Midbrain (tissue), 1 donor: Measurements from ENCODE around the gene SARDH.

Experiments used
- DNase-seq: peaks from one replicate; lab custom pipeline; 2025; lab: John Stamatoyannopoulos, UW

SARDH gene

DNA sequence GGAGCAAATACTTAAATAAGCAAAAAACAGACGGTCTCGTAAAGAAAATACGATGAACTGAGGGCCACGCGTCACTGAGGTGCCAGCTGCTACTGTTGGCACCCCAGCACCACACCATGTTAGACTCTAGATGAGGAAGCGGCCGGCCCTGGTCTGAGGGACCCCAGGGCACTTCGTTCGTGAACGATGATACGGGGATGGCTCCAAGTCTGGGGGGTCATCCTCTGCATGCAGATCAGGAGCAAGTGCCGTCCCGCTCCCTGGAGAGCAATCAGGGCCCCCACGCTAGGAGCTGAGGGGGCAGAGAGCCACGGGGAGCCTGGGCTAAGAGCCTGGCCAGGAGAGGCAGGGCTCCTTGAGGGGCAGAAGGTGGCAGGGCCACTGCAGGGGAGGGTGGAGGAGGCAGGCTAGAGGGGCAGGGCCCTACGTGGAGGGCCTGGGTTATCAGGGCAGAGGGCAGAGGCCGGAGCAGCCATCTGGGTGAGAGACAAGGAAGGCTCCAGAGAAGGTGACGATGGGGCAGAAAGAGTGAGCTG lies 24.1 kb downstream of the SARDH start:
- DNase-seq: no peak

- no peak for DNase-seq
Measured at GRCh38 chr9:133713150-133713959, 24.8 kb downstream of the SARDH start.

GRCh38 chr9:133712221-133713100 lies 25.7 kb downstream of the SARDH start:
- no peak for DNase-seq

- DNase-seq: no peak
Measured at GRCh38 chr9:133711428-133712220, 26.5 kb downstream of the SARDH start.

DNA sequence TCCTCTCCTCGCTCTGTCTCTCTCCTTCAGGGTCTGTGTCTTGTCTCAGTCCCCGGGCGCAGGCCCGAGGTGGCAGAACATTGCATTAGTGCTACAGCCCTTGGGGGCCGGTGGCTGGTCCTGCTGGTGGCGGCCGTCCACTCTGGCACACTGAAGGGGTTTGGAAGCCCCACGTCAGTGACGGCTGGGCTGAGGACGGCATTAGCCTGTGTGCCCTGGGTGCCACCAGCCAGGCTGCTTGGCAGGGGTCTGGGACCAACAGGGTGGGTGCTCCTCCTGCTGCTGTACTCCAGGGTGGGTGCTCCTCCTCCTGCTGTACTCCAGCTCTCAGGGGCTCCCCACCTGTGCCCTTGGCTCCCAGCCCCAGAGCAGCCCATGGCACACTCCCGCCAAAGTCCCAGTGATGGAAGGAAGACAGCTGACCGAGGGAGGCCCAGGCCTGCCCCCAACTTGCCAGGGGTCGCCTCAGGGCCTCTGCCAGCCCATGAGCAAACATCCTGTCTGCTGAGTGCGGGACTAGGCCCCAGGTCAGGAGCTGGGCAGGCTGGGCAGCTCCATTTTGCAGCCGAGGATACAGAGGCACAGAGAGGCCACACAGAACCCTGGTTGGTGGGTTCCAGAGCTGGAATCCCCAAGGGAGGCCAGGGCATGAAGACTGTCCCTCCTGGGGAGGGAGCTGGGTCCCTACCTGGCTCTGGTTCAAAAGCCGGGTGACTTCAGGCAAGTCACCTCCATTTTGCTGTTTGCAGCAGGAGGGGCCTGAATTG lies 27.3 kb downstream of the SARDH start:
- no peak for DNase-seq

DNA sequence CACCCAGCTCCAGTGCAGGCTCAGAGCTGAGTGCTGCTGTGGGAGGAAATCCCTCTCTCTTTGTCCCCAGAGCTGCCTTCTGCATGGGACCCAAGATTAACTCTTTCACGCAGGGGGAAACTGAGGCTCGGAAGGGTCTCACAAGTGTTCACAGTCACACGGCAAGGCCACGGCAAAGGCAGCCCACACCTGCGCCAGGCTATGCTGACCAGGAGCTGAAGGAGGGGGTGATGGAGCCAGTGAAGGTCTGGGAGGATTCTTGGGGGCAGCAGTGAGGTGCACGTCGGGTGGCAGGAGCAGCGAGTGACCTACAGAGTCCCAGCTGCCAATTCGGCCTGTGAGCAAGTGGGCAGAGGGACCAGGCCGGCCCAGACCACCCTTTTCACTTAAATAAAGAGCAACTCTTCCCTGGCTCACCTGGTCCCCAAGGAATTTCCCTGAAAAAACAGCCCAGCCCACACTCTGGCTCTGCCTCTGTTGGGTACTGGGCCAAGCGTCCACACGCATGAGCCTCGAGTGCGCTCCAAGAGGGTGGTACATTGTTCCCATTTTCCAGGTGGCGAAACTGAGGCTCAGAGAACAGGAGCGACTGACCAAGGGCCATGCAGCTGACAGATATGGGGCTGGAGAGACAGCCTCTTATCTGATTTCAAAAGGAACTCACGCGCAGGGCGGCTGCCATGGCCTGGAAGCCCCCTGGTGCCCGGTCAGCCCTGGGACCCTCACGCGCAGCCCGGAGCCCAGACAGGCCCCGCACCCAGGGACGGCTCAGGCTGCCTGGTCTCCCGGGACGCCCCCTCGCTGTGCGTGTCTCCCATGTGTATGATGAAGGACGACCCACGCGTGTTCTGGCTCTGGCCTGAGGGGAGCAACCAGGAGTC lies 28.2 kb downstream of the SARDH start:
- DNase-seq: no peak

GRCh38 chr9:133709015-133709611 lies 29.0 kb downstream of the SARDH start:
- no peak for DNase-seq

DNA sequence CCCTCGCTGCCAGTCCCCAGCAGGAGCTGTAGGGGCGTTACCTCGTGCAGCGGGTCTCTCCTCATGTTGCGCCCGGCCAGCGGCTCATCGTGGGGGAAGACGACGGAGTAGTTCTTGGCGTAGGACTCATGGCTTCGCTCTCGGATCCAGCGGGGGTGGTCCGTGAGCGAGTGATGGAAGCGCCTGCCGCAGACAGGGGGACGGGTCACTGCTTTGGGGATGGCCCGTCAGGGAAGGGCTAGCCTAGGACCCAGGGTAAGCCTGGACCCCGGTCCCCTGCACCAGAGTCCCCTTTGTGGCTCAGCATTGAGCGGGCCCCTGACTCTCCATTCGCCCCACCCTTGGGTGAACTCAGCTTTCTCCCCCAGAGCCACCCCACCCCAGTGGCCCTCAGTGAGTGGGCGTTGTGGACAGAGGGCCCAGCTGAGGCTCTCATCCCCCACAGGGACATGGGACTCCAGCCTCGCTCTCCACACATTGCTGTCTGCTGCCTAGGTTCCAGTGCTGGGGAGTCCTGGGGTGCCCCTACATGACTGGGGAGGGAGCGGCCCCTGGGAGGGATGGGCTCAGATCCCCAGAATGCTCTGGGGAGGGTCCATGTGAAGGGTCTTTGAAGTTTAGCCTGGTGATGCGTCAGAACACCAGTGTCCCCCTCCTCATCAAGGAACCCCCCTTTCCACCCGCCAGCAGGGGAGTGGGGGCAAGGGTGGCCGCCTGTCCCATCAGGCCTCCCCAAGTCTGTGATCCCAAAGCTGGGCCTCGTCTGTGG lies 29.7 kb downstream of the SARDH start:
- DNase-seq: no peak

GRCh38 chr9:133707763-133708245 lies 30.3 kb downstream of the SARDH start:
- no peak for DNase-seq

GRCh38 chr9:133707065-133707762 lies 30.9 kb downstream of the SARDH start:
- no peak for DNase-seq

DNA sequence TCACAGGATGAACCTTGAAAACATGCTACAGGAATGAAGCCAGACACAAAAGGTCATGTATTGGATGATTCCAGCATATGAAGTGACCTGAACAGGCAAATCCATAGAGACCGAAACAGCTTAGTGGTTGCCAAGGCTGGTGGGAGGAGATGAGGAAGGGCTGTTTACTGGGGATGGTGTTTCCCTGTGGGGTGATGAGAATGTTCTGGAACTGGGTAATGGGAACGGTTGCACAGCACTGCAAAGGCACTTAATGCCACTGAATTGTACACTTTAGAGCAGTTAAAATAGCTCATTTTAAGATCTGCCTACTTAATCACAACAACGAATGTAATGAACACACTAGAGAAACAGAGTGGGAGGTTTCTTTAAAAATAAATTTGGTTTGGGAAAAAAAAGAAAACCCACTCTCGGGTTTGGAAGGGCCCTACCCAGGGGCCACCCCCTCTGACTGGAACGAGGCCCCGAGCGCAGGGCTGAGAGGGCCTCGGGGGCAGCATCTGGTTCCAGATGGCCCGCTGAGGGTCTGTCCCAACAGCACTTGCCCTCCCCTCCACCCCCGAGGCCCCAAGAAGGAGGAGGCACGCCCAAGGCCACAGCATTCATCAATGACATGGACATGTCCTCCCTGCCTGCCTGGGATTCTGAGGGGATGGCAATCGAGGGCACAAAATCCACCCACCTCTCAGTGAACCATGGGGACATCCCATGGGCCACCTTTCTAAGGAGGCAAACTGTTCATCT lies 31.7 kb downstream of the SARDH start:
- DNase-seq: no peak

DNA sequence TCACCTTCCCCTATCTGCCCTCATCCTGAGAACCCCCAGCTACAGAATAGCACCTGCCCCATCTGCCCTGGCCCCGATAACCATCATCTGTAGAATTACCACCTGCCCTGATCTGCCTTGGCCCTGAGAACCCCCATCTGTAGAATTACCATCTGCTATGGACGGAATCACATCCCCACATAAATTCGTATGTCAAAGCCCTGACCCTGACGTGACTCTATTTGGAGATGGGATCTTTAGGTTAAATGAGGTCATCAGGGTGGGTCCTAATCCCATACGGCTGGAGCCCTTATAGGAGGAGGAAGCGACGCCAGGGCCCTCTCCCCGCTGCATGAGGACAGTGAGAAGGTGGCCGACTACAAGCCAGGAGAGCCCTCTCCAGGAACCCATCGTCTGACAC lies 32.6 kb downstream of the SARDH start:
- DNase-seq: no peak

DNA sequence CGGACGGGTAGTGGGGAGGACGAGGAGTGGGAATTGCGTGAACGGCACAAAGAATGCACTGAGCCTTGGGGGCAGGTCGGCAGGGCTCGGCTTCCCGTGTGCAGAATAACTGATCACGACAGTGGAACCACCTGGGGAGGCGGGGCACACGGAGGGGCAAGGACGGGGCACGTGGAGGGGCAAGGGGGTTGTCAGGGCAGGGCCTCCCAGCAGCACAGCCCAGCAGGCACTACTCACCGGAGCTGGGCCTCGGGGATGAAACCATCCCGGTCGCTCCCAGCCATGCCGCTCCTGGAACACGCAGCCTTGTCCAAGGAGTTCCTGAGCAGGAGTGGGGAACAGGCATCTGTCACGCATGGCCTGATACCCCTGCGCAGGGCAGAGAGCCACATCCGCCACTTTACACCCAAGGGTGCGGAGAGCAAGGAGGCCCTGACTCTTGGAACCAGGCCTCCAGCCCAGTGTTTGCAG lies 33.4 kb downstream of the SARDH start:
- DNase-seq: no peak

DNA sequence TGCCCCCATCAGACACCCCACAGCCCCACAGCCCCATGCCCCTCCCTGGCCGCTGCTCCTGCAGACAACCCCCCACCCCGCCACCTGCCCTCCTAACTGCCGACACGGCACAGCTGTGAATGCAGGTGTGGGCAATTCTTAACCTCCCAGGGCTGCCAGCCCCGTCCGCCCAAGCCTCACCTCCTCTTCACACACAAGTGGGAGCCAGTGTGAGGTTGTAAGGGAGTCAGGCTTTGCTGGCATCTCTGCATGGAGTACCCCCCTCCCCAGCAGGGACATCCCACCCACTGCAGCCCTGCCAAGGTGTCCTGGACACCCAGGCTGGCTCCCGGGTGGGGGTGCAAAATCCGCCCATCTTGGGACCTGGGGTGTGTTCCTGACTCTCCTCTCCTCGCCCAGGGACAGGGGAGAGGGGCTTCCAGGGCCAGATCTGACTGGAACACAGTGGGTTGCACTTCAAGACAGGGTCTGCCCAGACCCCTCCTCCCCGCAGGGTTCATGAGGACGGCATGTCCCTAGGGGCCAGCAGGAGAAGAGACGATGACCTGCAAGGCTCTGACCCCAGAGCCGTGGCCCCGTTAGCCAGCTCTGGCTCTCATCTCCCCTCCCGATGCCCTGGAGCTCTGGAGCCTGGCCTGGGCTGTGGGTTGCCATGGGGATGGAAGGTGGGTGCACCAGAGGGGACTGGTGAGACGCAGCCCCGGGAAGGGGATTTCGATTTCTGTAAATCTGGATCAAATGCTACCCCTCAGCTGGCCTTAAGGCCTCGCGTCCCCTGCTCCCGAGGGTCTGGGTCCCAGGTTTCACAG lies 34.4 kb downstream of the SARDH start:
- DNase-seq: no peak

- no peak for DNase-seq
Measured at GRCh38 chr9:133702798-133703590, 35.2 kb downstream of the SARDH start.
